SK-N-SH treated with all-trans-retinoic acid at 6 μM for 48 hours (cell line): Measurements from ENCODE around the gene S100A8.

Experiments used
- ATAC-seq: fragments of 200-7000 bp; cut with Tn5 transposase; 3 replicates; pipeline ENCODE4 v1.9.1; 2020; ENCODE audit warnings: mild to moderate bottlenecking, moderate library complexity
- ARNTL ChIP-seq: fragments of 450-650 bp; formaldehyde crosslinking; IDR thresholded peaks from 2 replicates; pipeline ENCODE4 v1.5.0; 2020; ENCODE audit warnings: low read depth, mild to moderate bottlenecking, moderate library complexity, borderline replicate concordance
- BACH2 ChIP-seq: fragments of 250-450 bp; sonication (Bioruptor Pico); IDR thresholded peaks from 2 replicates; pipeline ENCODE4 v1.9.0; 2021; ENCODE audit warnings: mild to moderate bottlenecking, borderline replicate concordance
- CSDC2 ChIP-seq: fragments of 250-450 bp; sonication (Bioruptor Pico); IDR thresholded peaks from 2 replicates; pipeline ENCODE4 v1.5.0; 2020; ENCODE audit warnings: mild to moderate bottlenecking, moderate library complexity
- ESRRG ChIP-seq: fragments of 250-450 bp; sonication (Bioruptor Pico); IDR thresholded peaks from 2 replicates; pipeline ENCODE4 v1.6.1; 2021; ENCODE audit warnings: mild to moderate bottlenecking
- GLIS3 ChIP-seq: fragments of 250-450 bp; sonication (Bioruptor Pico); IDR thresholded peaks from 2 replicates; pipeline ENCODE4 v1.5.0; 2020; ENCODE audit warnings: mild to moderate bottlenecking, moderate library complexity
- ISL1 ChIP-seq: fragments of 250-450 bp; sonication (Bioruptor Pico); IDR thresholded peaks from 2 replicates; pipeline ENCODE4 v2.1.2; 2022; ENCODE audit warnings: mild to moderate bottlenecking, moderate library complexity
- OSR1 ChIP-seq: fragments of 250-450 bp; sonication (Bioruptor Pico); IDR thresholded peaks from 2 replicates; pipeline ENCODE4 v1.8.0; 2022; ENCODE audit warnings: moderate library complexity, mild to moderate bottlenecking, inconsistent platforms
- PPARA ChIP-seq: fragments of 250-450 bp; sonication (Bioruptor Pico); IDR thresholded peaks from 2 replicates; pipeline ENCODE4 v1.5.0; 2020; ENCODE audit warnings: mild to moderate bottlenecking, borderline replicate concordance
- SNAI2 ChIP-seq: fragments of 250-450 bp; sonication (Bioruptor Pico); IDR thresholded peaks from 2 replicates; pipeline ENCODE4 v1.5.0; 2020; ENCODE audit warnings: mild to moderate bottlenecking, moderate library complexity
- TCF4 ChIP-seq: fragments of 250-450 bp; sonication (Bioruptor Pico); IDR thresholded peaks from 2 replicates; pipeline ENCODE4 v1.8.0; 2021; ENCODE audit warnings: mild to moderate bottlenecking, moderate library complexity, borderline replicate concordance
- TOX ChIP-seq: fragments of 250-450 bp; sonication (Bioruptor Pico); IDR thresholded peaks from 2 replicates; pipeline ENCODE4 v1.8.0; 2021; ENCODE audit warnings: mild to moderate bottlenecking, moderate library complexity, borderline replicate concordance
- ZC3H10 ChIP-seq: fragments of 250-450 bp; sonication (Bioruptor Pico); IDR thresholded peaks from 2 replicates; pipeline ENCODE4 v1.5.1; 2021; ENCODE audit warnings: mild to moderate bottlenecking, moderate library complexity
- ZFP3 ChIP-seq: fragments of 250-450 bp; sonication (Bioruptor Pico); IDR thresholded peaks from 2 replicates; pipeline ENCODE4 v1.5.0; 2020; ENCODE audit warnings: mild to moderate bottlenecking, moderate library complexity
- ZFP30 ChIP-seq: fragments of 450-650 bp; formaldehyde crosslinking; IDR thresholded peaks from 2 replicates; pipeline ENCODE4 v1.5.0; 2022; ENCODE audit warnings: mild to moderate bottlenecking, moderate library complexity
- ZNF565 ChIP-seq: fragments of 450-650 bp; formaldehyde crosslinking; conservative IDR thresholded peaks from 2 replicates; pipeline ENCODE4 v1.5.0; 2020; ENCODE audit warnings: low read depth, mild to moderate bottlenecking, moderate library complexity
- ZNF70 ChIP-seq: fragments of 450-650 bp; formaldehyde crosslinking; IDR thresholded peaks from 2 replicates; pipeline ENCODE4 v1.5.0; 2020; ENCODE audit warnings: mild to moderate bottlenecking, moderate library complexity
- ZNF8 ChIP-seq: fragments of 450-650 bp; formaldehyde crosslinking; IDR thresholded peaks from 2 replicates; pipeline ENCODE4 v1.5.0; 2020; ENCODE audit warnings: mild to moderate bottlenecking, moderate library complexity
- TF ChIP-seq, protein P1 (sequence below): fragments of 250-450 bp; sonication (Bioruptor Pico); IDR thresholded peaks from 2 replicates; pipeline ENCODE4 v1.5.1; 2021; ENCODE audit warnings: mild to moderate bottlenecking, moderate library complexity
- TF ChIP-seq, protein P2 (sequence below): fragments of 250-450 bp; sonication (Bioruptor Pico); IDR thresholded peaks from 2 replicates; pipeline ENCODE4 v1.5.0; 2020; ENCODE audit warnings: mild to moderate bottlenecking, moderate library complexity
- TF ChIP-seq, protein P3 (sequence below): fragments of 250-450 bp; sonication (Bioruptor Pico); IDR thresholded peaks from 2 replicates; pipeline ENCODE4 v1.8.0; 2020; ENCODE audit warnings: mild to moderate bottlenecking, moderate library complexity, borderline replicate concordance
- TF ChIP-seq, protein P4 (sequence below): fragments of 250-450 bp; sonication (Bioruptor Pico); IDR thresholded peaks from 2 replicates; pipeline ENCODE4 v1.5.1; 2020; ENCODE audit warnings: low read depth, mild to moderate bottlenecking, moderate library complexity
- TF ChIP-seq, protein P5 (sequence below): fragments of 250-450 bp; sonication (Bioruptor Pico); IDR thresholded peaks from 2 replicates; pipeline ENCODE4 v1.8.0; 2021; ENCODE audit warnings: low read depth, mild to moderate bottlenecking, moderate library complexity, borderline replicate concordance

Gene S100A8

DNA sequence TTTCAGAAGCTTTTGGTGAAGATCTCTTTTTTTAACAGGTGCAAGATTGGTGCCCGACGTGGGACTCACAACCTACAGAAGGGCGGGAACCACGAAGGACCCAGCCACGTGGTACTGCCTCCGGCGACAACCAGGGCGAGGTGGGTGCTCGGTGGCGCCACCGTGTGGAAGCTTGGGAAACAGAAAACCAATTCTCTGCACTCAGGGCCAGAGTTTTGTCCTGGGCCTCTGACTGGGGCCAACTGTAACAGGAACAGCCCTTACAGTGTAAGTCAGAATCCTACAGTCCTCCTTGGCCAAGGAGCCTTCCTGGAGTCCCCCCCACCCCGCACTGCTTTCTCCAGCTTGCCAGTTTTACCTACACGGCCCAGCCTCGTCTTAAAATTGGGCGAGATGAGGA, 13.9 kb upstream of the S100A8 start:
- ATAC-seq: peak; percentile 79
- TF ChIP-seq SNAI2 (CRISPR knock-in tag) (no peak), ARNTL (CRISPR knock-in tag) (no peak), ZFP30 (CRISPR knock-in tag) (no peak), CSDC2 (CRISPR knock-in tag) (no peak), BACH2 (CRISPR knock-in tag) (no peak), ISL1 (CRISPR knock-in tag) (no peak), ZFP3 (CRISPR knock-in tag) (no peak), ZNF565 (CRISPR knock-in tag) (no peak), ZC3H10 (no peak), PPARA (no peak), TOX (no peak), OSR1 (CRISPR knock-in tag) (no peak), GLIS3 (CRISPR knock-in tag) (no peak)
- TF ChIP-seq, protein P1, sequence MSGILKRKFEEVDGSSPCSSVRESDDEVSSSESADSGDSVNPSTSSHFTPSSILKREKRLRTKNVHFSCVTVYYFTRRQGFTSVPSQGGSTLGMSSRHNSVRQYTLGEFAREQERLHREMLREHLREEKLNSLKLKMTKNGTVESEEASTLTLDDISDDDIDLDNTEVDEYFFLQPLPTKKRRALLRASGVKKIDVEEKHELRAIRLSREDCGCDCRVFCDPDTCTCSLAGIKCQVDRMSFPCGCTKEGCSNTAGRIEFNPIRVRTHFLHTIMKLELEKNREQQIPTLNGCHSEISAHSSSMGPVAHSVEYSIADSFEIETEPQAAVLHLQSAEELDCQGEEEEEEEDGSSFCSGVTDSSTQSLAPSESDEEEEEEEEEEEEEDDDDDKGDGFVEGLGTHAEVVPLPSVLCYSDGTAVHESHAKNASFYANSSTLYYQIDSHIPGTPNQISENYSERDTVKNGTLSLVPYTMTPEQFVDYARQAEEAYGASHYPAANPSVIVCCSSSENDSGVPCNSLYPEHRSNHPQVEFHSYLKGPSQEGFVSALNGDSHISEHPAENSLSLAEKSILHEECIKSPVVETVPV (CRISPR knock-in tag): no peak
- TF ChIP-seq, protein P2, sequence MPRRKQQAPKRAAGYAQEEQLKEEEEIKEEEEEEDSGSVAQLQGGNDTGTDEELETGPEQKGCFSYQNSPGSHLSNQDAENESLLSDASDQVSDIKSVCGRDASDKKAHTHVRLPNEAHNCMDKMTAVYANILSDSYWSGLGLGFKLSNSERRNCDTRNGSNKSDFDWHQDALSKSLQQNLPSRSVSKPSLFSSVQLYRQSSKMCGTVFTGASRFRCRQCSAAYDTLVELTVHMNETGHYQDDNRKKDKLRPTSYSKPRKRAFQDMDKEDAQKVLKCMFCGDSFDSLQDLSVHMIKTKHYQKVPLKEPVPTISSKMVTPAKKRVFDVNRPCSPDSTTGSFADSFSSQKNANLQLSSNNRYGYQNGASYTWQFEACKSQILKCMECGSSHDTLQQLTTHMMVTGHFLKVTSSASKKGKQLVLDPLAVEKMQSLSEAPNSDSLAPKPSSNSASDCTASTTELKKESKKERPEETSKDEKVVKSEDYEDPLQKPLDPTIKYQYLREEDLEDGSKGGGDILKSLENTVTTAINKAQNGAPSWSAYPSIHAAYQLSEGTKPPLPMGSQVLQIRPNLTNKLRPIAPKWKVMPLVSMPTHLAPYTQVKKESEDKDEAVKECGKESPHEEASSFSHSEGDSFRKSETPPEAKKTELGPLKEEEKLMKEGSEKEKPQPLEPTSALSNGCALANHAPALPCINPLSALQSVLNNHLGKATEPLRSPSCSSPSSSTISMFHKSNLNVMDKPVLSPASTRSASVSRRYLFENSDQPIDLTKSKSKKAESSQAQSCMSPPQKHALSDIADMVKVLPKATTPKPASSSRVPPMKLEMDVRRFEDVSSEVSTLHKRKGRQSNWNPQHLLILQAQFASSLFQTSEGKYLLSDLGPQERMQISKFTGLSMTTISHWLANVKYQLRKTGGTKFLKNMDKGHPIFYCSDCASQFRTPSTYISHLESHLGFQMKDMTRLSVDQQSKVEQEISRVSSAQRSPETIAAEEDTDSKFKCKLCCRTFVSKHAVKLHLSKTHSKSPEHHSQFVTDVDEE (CRISPR knock-in tag): no peak
- TF ChIP-seq, protein P3, sequence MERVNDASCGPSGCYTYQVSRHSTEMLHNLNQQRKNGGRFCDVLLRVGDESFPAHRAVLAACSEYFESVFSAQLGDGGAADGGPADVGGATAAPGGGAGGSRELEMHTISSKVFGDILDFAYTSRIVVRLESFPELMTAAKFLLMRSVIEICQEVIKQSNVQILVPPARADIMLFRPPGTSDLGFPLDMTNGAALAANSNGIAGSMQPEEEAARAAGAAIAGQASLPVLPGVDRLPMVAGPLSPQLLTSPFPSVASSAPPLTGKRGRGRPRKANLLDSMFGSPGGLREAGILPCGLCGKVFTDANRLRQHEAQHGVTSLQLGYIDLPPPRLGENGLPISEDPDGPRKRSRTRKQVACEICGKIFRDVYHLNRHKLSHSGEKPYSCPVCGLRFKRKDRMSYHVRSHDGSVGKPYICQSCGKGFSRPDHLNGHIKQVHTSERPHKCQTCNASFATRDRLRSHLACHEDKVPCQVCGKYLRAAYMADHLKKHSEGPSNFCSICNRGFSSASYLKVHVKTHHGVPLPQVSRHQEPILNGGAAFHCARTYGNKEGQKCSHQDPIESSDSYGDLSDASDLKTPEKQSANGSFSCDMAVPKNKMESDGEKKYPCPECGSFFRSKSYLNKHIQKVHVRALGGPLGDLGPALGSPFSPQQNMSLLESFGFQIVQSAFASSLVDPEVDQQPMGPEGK (CRISPR knock-in tag): no peak
- TF ChIP-seq, protein P4, sequence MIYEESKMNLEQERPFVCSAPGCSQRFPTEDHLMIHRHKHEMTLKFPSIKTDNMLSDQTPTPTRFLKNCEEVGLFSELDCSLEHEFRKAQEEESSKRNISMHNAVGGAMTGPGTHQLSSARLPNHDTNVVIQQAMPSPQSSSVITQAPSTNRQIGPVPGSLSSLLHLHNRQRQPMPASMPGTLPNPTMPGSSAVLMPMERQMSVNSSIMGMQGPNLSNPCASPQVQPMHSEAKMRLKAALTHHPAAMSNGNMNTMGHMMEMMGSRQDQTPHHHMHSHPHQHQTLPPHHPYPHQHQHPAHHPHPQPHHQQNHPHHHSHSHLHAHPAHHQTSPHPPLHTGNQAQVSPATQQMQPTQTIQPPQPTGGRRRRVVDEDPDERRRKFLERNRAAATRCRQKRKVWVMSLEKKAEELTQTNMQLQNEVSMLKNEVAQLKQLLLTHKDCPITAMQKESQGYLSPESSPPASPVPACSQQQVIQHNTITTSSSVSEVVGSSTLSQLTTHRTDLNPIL (CRISPR knock-in tag): no peak

DNA sequence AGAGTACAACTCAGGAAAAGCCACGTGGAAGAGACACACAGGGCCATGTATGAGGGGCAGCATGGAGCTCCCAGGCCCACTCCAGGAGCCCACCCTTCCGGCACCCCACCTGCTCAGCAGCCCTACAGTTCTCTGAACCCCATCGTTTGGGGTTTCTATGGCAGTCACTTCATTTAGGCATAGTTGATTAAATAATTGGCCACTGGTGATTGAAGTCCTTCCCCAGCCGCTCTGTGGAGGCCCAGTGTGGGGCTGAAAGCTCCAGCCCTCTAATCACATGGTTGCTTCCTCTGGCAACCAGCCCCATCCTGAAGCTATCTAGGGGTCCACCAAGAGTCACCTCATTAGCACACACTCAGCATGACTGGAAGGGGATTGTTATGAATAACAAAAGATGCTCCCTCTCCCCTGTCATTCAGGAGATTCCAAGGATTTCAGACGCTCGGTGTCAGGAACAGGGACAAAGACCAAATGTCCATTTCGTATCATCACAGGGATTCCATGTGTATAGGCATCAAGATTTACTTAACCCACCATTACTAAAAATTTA, 13.3 kb upstream of the S100A8 start:
- TF ChIP-seq, protein P4 (CRISPR knock-in tag): no peak
- TF ChIP-seq ZFP3 (CRISPR knock-in tag) (no peak), BACH2 (CRISPR knock-in tag) (no peak), TOX (no peak), ZNF70 (CRISPR knock-in tag) (no peak), SNAI2 (CRISPR knock-in tag) (no peak), ZC3H10 (no peak), OSR1 (CRISPR knock-in tag) (no peak), ARNTL (CRISPR knock-in tag) (no peak), ZNF8 (CRISPR knock-in tag) (no peak), TCF4 (no peak), ZNF565 (CRISPR knock-in tag) (no peak), GLIS3 (CRISPR knock-in tag) (no peak), CSDC2 (CRISPR knock-in tag) (no peak), ZFP30 (CRISPR knock-in tag) (no peak), ISL1 (CRISPR knock-in tag) (no peak), ESRRG (CRISPR knock-in tag) (no peak)
- TF ChIP-seq, protein P3 (CRISPR knock-in tag): no peak
- TF ChIP-seq, protein P2 (CRISPR knock-in tag): no peak
- TF ChIP-seq, protein P5, sequence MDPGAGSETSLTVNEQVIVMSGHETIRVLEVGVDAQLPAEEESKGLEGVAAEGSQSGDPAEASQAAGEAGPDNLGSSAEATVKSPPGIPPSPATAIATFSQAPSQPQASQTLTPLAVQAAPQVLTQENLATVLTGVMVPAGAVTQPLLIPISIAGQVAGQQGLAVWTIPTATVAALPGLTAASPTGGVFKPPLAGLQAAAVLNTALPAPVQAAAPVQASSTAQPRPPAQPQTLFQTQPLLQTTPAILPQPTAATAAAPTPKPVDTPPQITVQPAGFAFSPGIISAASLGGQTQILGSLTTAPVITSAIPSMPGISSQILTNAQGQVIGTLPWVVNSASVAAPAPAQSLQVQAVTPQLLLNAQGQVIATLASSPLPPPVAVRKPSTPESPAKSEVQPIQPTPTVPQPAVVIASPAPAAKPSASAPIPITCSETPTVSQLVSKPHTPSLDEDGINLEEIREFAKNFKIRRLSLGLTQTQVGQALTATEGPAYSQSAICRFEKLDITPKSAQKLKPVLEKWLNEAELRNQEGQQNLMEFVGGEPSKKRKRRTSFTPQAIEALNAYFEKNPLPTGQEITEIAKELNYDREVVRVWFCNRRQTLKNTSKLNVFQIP (CRISPR knock-in tag): no peak
- TF ChIP-seq, all 23 proteins: peak for 0
- no peak; the same call in 2 of the 3 replicates for ATAC-seq
